Effector CD8-positive, alpha-beta T cell (primary cell): ENCODE measurements around the gene ROBO2.

Experiments
- DNase-seq: peaks from one replicate; lab custom pipeline; 2025; lab: John Stamatoyannopoulos, UW

Gene ROBO2

DNA sequence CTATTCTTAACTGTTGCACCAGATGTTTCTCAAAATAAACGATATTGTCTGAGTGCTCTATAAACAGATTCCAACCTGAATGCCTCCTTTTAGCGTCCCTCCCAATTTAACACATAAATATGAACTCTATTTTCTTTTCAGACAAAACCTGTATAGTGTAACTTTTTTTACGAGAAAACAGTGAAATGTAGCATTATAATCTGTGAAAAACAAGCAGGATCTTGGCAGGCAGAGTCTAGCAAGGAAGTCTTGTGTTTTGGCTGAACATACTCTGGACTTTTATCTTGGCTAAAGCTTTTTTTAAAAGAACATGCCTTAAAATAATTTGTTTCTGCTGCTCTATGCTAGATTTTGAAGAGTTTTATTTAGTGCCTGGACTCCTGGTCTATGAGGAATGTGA lies 150.5 kb downstream of the ROBO2 start:
- no peak for DNase-seq

DNA sequence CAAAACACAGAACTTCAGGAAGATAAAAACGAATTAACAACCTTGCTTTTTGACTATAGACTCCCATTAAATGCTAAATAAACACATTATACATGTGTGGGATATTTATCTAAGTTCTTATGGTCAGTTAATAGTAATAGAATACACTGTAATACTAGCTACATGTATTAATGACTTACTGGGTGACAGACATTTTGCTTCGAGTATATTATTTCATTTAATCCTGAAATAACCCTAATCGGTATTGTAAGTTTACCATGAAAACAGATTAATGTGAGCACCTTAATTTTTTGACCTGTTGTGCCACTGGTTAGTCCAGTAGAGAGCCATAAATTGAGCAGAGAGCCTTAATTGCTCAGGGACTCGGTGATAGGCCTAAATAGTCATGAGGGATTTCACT lies 151.1 kb downstream of the ROBO2 start:
- DNase-seq, result no peak

DNA sequence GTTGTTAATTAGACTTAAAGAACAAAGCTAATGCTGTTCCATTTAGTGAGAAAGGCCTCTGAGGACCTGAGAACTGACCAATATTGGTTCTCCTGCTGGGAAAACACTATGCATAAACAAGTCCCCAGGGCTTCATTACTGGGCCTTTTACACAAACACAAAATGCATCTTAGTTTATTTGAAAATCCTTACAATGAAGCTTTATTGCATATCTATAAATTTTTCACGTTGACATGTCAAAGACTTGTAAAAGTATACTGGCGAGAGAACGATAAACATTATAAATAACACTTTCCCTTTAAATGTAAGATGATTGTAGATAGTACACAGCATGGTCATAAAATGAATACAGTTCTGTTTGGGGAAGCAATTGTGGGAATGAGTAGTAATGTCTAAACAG lies 151.7 kb downstream of the ROBO2 start:
- no peak for DNase-seq

DNA sequence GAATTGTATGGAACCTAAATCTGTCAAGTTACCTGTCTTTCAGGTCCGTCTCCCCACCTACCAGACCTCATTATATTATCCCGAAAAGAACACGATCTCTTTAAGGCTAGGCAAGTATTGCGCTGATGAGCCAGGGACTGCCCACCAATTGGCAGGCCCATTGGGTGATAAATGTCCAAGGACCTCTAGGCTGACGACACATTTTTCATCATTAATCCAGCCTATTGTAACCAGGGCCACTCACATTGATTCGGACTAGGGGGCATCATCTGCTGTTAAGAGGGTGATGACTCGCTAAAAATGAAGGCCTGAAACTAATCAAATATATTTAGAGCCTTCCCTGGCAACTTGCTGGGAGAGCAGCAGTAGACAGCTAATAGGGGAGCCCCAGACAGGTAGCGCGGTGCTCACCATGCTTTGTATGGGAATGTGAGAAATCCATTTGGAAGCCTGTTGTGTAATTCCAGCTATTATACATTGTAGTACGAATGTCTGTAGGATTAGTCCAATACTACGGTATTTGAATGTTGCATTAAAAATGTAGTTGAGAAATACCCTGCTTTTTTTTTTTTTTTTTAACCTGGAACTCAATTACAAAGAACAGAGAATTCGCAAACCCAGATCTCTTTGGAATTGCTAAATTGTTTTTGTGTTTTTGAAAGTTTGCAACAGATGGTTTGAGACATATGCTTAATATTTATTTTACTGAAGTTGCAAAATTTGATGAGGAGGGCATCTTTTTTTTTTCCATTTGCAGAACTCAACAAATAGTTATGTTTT lies 156.1 kb downstream of the ROBO2 start:
- no peak for DNase-seq

DNA sequence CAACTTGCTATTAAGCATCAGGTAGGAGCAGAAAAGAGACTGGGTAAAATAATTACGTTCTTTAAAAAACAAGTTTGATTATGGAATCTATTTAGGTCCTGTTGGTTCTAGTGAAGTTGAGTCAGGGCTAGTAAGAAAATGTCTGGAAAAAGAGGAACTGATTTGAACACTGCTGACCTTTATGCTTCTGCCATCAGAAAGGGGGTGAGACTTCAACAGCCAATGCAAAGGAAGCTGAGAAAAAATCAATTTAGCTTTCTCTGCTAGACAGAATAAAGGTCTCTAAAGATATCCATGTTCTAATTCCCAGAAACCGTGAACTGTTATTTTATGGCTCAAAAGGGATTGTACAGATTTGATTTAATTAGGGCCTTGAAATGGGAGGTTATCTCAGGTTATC lies 157.5 kb downstream of the ROBO2 start:
- DNase-seq, result no peak

DNA sequence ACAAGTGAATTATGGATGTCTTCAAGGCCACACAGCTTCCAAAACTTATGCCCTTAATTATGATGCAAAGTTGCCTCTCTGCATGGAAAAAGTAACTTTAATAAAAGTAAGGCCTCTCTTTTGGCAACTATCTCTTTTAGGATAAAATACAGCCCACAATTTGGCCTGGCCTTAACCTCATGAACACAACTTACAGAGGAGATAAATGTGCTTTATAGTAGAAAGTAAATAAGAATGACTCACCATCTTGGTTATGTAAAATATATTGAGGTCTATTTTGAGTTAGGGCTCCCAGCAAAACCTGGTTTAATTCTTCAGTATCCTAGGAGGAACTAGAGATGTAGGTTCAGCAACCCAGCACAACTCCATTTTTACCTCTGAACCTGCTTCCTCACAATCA lies 164.0 kb downstream of the ROBO2 start:
- no peak for DNase-seq

DNA sequence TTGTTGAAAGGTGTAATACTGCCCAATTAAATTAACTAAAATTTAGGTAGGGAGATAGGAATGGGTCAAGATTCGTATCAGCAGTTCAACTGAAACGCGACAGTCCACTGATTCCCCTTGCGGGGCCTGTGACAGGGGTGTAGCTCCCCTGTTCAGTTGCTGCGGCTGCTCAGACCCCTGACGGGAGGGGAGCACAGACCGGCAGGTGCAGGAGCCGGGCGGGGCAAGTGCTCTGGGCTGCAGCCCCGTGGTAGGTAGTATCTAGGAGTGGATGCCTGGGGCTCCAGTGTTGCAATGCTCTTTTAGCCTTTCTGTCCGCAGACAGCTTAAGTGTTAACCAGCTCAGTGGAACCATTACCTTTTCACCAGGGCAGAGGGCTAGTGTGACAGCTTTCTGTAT lies 164.9 kb downstream of the ROBO2 start:
- no peak for DNase-seq

DNA sequence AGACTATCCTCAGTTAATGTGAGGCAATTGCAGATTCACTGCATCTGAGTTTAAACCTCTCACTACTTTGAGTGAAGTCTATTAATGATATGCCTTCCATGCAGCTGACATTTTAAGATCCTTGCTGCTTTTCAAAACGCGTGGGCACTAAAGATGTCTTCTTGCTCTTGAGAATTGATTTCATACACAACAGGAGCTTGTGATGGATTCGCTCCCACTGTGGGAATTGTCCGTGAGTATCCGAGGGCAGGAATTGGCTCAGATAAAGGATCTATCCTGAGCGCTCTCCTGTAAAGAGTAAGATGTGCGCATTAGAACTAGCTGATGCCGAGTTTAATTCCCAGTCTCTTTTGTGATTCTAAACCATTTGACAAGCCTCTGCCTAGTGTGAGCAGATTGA lies 167.9 kb downstream of the ROBO2 start:
- DNase-seq, result no peak

DNA sequence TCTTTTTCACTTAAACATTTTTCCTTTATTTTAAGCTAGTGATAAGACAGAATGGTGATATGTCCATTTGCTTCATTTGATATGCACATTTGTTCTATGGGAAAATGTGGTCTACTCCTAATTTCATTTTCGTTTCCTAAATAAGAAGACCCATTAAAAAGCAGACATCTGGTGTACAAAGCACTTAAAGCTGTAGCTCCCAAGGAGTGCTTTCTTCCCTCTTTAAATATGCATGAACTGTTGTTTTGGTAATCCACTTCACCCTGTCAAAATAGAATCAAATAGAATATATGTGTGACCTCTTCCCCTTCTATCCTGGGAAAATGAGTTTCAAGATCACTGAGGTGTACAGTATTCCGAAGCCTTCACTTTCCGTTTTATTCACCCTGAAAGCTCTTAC lies 182.8 kb downstream of the ROBO2 start:
- DNase-seq, result no peak

DNA sequence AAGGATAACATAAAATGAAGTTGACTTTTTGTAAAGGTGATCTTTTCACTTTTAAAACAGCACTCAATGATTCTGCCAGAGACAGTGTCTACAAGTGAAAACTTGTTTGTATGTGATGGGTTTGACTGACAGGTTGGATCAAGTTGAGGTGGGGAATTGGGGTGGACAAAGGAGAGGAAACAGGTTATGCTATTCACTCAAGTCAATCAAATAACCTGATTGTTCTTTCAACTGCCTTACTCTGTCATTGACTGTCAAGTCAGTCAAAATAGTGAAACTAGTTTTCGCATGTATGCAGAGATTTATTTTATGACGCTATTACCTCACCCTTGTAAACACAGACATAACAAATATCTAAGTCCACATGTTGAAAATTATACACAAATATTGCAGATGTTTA lies 187.7 kb downstream of the ROBO2 start:
- no peak for DNase-seq

DNA sequence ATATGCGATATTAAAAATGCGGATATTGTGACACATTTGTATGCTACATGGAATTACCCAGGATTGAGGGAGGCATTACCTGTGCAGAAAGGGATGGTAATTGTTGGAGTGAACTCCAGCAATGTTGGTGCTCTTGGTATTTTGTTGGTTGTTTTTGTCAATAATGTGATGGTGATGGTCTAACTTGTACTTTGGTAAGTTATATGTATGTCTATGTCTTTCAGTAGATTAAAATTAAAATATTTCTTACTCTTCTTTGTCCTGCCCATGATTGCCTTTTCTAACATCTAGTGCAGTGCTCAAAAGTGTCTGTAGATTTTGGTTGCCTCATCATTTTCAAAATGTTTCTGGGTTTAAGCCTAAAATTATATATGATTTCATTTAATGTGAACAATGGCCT lies 192.7 kb downstream of the ROBO2 start:
- no peak for DNase-seq

DNA sequence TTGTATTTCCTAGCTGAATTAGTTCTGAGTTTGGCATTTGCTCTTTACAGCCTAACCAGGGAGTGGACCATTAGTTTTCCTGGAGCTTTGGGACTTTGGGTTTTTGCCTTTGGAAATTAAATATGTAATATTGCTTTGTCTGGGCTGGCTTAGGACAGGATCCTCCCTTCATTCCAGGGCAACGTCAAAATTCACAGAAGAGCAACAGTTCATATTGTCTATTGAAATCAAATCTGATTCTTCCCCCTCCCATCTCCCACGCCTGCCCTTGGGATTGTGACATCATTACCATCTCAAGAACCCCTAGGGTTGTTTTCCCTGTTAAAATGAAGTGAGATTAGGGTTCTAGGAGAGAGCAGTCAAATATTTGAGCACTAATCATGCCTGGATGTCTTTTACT lies 194.1 kb downstream of the ROBO2 start:
- no peak for DNase-seq

DNA sequence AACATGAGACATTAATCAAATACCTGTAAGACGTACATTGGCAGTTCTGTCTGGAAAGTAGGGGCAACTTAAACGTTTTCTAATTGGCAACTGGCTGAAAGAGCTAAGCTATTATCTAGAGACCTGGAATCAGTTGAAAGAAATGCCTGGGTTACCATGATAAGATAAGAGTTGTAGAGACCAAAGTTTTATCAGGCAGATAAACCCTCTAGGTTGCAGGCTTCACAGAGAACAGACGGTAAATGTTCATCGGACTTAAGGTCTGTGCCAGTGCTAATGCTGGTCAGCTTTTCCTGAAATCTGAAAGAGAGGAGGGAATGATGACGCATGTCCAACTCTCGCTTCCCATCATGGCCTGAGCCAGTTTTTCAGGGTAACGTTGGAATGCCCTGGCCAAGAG lies 196.2 kb downstream of the ROBO2 start:
- DNase-seq, result no peak

DNA sequence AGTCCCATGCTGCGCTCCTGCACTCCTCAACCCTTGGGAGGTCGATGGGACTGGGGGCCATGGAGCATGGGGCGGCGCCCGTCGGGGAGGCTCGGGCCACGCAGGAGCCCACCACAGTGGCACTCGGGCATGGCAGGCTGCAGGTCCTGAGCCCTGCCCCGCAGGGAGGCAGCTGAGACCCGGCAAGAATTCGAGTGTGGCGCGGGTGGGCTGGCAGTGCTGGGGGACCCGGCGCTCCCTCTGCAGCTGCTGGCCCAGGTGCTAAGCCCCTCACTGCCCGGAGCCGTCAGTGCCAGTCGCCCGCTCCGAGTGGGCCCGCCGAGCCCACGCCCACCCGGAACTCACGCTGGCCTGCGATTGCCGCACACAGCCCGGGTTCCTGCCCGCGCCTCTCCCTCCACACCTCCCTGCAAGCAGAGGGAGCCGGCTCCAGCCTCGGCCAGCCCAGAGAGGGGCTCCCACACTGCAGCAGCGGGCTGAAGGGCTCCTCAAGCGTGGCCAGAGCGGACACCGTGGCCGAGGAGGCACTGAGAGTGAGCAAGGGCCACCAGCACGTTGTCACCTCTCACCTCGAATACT lies 200.3 kb downstream of the ROBO2 start:
- DNase-seq, result no peak

DNA sequence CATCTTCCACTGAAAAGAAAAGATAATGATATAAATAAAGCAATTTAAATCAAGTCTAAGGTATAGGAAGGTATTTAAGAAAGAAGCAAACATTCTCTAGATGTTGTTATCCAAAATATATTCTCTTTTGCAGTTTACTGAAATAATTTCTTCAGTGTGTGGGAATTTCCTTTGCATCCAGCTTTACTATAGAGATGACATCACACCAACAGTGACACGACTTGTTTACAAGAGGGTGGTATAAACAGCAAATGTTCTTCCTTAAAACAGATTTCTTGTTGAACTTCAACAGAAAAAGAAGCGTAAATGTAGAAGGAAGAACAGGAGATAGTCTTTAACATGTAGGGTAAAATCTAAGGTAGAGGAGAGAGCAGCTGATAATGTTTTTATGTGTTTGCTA lies 202.5 kb downstream of the ROBO2 start:
- no peak for DNase-seq

DNA sequence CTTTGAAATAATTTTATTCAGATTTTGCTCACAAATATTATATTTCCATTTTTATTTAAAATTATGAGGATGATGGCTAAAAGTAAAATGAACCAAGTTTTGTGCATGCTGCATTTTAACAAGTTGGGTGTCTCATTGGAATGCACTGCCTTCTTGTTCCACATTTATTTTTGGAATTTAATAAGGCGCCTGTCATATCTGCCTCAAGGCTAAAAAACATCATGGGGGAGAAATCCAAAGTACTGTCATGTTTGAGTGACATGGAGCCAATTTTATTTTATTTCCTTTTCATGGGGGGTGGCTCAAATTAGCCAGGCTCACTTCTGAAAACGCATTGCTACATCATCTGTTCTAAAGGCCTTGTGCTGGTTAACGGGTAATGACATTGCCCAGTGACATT lies 205.1 kb downstream of the ROBO2 start:
- no peak for DNase-seq

DNA sequence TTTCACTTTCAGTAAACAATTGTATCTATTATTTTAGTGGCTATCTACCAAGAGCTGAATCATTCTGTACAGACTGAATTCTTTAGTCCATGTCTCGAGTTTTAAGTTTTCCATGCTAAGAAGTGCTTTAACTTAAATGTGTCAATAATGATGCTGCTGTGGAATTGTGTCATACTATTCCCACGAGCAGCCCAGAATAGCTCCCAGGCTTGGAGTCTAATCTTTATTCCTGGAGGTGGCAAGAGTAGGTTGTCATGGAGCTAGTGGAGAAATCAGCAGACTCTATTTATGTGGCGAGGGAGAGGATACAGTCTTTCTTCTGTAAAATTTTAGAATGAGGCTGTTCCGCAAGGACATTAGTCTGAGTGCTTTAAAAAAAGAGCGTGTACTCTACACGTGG lies 207.2 kb downstream of the ROBO2 start:
- no peak for DNase-seq

DNA sequence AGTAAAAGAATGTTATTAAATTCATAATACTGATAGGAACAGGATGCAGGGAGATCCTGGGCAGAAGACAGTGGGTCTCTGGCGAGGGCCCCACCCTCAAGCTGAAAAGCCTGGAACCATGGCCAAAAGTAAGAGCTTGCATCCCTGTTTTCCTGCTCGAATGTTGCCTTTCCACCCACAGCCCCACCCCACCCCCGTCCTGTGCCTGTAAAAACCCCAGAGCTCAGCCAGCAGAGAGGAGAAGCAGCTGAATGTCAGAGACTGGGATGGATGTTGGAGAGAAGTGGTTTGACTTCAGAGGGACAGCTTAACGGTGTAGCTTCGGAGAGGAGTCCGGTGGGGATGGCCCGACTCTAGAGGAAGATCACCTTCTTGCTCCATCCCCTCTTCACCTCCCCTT lies 207.9 kb downstream of the ROBO2 start:
- DNase-seq, result no peak

DNA sequence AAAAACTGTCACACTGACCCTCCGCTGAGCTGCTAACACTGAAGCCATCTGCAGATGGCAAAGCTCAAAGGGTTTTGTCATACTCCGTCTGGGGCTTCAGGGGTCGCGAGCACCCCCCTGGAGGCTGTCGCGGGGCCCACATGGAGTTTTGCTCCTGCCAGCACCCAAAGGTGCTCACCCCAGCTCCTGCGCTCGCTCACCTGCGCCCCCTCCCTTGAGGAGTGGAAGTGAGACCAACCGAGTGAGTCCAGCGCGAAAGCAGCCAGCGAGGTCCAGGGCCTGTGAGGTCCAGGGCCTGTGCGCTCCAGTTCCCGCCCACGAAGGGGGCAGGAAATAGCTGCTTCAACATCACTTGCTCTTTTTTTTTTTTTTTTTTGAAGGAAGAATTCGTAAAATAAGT lies 208.5 kb downstream of the ROBO2 start:
- DNase-seq, result no peak

DNA sequence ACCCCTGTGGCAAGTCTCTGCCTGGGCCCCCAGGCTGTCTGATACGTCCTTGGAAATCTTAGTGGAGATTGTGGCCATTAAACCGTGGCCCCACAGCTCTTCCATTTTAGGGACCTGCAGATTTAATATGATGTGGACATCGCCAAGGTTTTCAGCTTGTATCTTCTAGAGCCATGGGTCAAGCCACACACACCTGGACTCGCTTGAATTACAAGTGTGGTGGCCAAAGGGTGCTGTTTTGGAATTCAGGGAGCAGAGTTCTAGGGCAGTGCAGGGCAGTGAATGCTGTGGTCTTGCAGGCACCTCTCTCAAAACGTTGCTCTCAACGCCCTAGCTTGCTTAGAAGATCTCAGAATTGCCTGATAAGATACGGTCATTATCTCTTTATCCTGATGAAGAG lies 211.2 kb downstream of the ROBO2 start:
- DNase-seq, result no peak

DNA sequence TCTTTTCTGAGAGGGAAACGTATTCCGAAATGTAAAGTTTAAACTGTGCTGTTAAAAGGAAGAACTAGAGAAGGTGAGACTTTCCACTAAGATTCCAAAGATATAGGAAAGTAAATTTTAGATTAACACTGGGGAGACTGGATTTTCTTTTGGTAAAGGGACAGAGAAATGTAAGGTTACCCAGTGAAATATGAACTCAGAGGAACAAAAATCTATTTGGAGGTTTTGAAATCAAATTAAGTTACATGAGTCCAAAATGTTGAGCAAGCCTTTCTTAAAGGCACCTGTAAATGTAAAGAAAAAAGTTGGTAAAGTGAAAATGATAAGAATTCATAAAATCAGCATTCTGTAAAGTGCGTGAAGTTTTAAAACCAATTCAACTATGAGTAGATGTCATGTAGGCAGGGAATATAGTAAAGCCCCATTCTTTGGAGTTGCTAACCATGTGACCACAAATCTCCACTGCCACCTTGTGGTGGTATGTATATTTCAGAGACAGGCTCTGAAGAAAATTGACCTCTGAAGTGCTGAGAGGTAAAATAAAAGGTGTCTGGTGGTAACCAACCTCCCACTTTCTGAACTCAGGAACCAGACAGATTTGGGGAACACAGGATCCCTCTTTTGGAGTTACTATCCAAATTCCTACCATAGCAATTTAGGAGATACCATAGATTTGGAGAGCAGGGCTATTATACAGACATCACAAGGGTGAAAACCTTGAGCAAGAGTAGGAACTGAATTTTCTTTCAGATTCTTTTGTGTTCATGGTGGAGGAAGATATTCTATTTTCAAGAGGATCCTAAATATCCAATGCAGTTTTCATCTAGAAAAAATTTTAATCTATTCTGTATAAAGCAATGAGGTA lies 215.3 kb downstream of the ROBO2 start:
- DNase-seq, result no peak

DNA sequence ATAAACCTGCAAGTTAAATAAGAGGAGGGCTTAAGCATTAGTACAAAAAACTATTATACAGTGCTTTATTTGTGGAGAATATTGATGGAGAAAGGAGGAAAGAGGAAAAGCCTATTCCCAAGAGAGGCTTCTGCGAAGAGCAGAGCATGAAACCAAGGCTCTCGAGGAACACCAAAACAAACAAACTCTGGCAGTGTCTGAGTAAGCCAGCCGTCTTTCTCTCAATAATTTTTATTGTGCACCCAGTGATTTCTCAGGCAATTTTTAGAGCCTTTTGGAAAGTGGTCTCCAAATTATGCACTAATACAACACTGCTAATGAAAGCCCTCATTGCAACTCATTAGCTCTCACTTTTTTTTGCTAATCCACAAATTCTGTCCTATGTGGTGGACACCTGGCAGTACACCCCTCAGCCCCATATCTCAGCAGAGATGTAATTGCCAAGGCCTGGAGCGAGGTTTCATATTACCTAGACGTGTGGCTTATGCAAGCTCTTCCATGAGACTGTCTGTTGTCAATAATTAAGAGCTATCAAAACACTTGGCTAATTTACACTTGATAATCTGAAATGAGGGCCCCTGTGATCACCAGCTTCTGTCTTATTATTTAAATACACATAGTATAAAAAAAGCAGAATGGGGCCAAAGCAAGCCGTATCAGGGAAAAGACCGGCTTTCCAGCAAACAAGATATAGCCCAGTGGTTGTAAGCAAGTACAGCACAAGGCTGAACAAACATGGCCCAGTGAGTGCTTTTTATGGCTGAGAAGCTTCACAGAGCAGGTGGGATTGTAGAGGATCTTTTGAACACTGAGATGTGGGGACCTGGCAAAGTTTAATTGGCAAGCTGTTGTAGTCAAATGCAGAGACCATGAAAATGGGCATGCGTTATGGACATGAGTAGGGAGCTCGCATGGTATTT lies 216.9 kb downstream of the ROBO2 start:
- DNase-seq, result no peak
